HUDEP-2 (cell line): ENCODE data around the gene AVPI1.
"Not testable (repeated sequence)": the region's sequence is repeated elsewhere in the genome, so short reads cannot be mapped to it uniquely, and the experiment has no call there.

Source experiments
- DNase-seq, 76 experiments: peaks; one replicate each; lab custom pipeline; 2025; ENCODE audit not compliant: unreplicated experiment in 76 of 76; lab: John Stamatoyannopoulos, UW

AVPI1 gene

GRCh38 chr10:97642471-97643159, 44.4 kb downstream of the AVPI1 start:
- not testable (repeated sequence) for DNase-seq

- peak in 29 of 76 experiments; percentile 3 to 57 (median 18) for DNase-seq
These were observed 45.9 kb downstream of the AVPI1 start for GRCh38 chr10:97640868-97641811.

- peak in 75 of 76 experiments; percentile 46 to 99 (median 98) for DNase-seq
These were observed 46.7 kb downstream of the AVPI1 start, which contains the start of gene PI4K2A for GRCh38 chr10:97640174-97640867. Gene PI4K2A, plus strand, starts transcription at chr10:97640671. Its CDS starts 72 bp downstream, at chr10:97640743.

- DNase-seq: not testable (repeated sequence)
These were observed 48.0 kb downstream of the AVPI1 start for GRCh38 chr10:97639090-97639489.

- DNase-seq: no peak
These were observed 51.5 kb downstream of the AVPI1 start for GRCh38 chr10:97635577-97635976.

GRCh38 chr10:97633921-97634320, 53.1 kb downstream of the AVPI1 start:
- peak in 32 of 76 experiments; percentile 10 to 64 (median 36) for DNase-seq

GRCh38 chr10:97632949-97633884, 53.8 kb downstream of the AVPI1 start, which contains the start of gene MORN4:
Gene MORN4, minus strand, starts transcription at chr10:97633500. Its CDS starts 13,847 bp downstream, at chr10:97619653.
- DNase-seq: peak; percentile 9 to 95 (median 89)

- no peak for DNase-seq
These were observed 55.9 kb downstream of the AVPI1 start for GRCh38 chr10:97631098-97631497.

GRCh38 chr10:97629289-97629688, 57.8 kb downstream of the AVPI1 start:
- DNase-seq: no peak

- no peak for DNase-seq
These were observed 58.8 kb downstream of the AVPI1 start for GRCh38 chr10:97628228-97628627.

- peak in 43 of 76 experiments; percentile 5 to 70 (median 37) for DNase-seq
These were observed 59.3 kb downstream of the AVPI1 start for GRCh38 chr10:97627731-97628130.
